GM10248 (cell line): ENCODE data around the gene CIB2.

ENCODE experiments used
- CTCF ChIA-PET: fragments of 300-600 bp; sonication (Branson Sonifier 250); formaldehyde crosslinking; extraction: SDS; loops from one replicate; lab custom pipeline; 2021; ENCODE audit warnings: antibody characterized with exemption; lab: Yijun Ruan, JAX
- POLR2A ChIA-PET: fragments of 350-650 bp; sonication (Branson Sonifier 250); formaldehyde crosslinking; extraction: SDS; loops from one replicate; lab custom pipeline; 2020; ENCODE audit warnings: antibody characterized with exemption; lab: Yijun Ruan, JAX
- DNase-seq: peaks from one replicate; pipeline ENCODE4 v3.0.0; 2012; ENCODE audit errors: extremely low spot score
- CTCF ChIP-seq: IDR thresholded peaks from 2 replicates; pipeline ENCODE4 v1.5.1; 2012; ENCODE audit warnings: mild to moderate bottlenecking, low read depth; ENCODE audit errors: extremely low read depth, missing control alignments, control extremely low read depth

CIB2 gene

GRCh38 chr15:78092261-78093041, 38.8 kb downstream of the CIB2 start, which contains the start of gene SH2D7:
TSS of gene SH2D7 (plus strand) at chr15:78092561. CDS start at chr15:78092585, 24 bp downstream.
- DNase-seq: no peak
- no peak for TF ChIP-seq CTCF
- ChIA-PET CTCF (interaction anchor here (1.1 to 2.7 kb wide), 6 partner anchors 10 to 133 kb away, joined by 3 to 13 read pairs (median 4); no protein-coding TSS in a partner anchor), POLR2A (no interaction called here)

GRCh38 chr15:78090422-78091063, 40.7 kb downstream of the CIB2 start:
- POLR2A ChIA-PET: no interaction called here
- TF ChIP-seq CTCF: no peak
- CTCF ChIA-PET: interaction anchor here (1.2 to 2.7 kb wide), 7 partner anchors 8 to 181 kb away, joined by 3 to 13 read pairs (median 4); no protein-coding TSS in a partner anchor
- no peak for DNase-seq

GRCh38 chr15:78088773-78089080, 42.5 kb downstream of the CIB2 start:
- POLR2A ChIA-PET: no interaction called here
- no peak for DNase-seq
- CTCF ChIA-PET: interaction anchor here (1.4 to 2.2 kb wide), 2 partner anchors 20 to 129 kb away, joined by 4 to 8 read pairs; no protein-coding TSS in a partner anchor
- no peak for TF ChIP-seq CTCF

- no peak for TF ChIP-seq CTCF
- ChIA-PET CTCF (interaction anchor here (1.1 to 2.2 kb wide), 5 partner anchors 8 to 129 kb away, joined by 3 to 8 read pairs (median 4); no protein-coding TSS in a partner anchor), POLR2A (no interaction called here)
- DNase-seq: no peak
These were observed 43.1 kb downstream of the CIB2 start for GRCh38 chr15:78087951-78088772.

GRCh38 chr15:78085928-78086327, 45.3 kb downstream of the CIB2 start:
- TF ChIP-seq CTCF: no peak
- ChIA-PET CTCF (interaction anchor here (1.6 kb wide), 2 partner anchors 10 to 86 kb away, joined by 3 to 5 read pairs; no protein-coding TSS in a partner anchor), POLR2A (no interaction called here)
- no peak for DNase-seq

- CTCF ChIA-PET: interaction anchor here (1.0 to 1.6 kb wide), 5 partner anchors 9 to 85 kb away, joined by 3 to 5 read pairs (median 3); no protein-coding TSS in a partner anchor
- DNase-seq: no peak
- POLR2A ChIA-PET: no interaction called here
- no peak for TF ChIP-seq CTCF
These were observed 46.8 kb downstream of the CIB2 start for GRCh38 chr15:78084449-78084750.
